NT2/D1 (cell line): ENCODE measurements around the gene SELENOF.
A peak's percentile ranks its signal among the peaks of the same experiment; 100 is the strongest.

Experiments
- DNase-seq: peaks from one replicate; pipeline ENCODE4 v3.0.0-alpha.2; 2011; ENCODE audit warnings: low read depth, low spot score
- H3K27me3 ChIP-seq: 2 replicates; pipeline ENCODE4 v1.6.0; 2011; ENCODE audit warnings: mild to moderate bottlenecking; ENCODE audit not compliant: insufficient read length, insufficient read depth
- H3K36me3 ChIP-seq: 2 replicates; pipeline ENCODE4 v1.6.1; 2011; ENCODE audit warnings: mild to moderate bottlenecking, low read length, mixed read lengths; ENCODE audit not compliant: insufficient read depth, insufficient read length
- H3K4me1 ChIP-seq: 2 replicates; pipeline ENCODE4 v1.5.1; 2011; ENCODE audit not compliant: insufficient read depth, insufficient read length
- H3K4me3 ChIP-seq: 2 replicates; pipeline ENCODE4 v1.5.1; 2011; ENCODE audit warnings: low read depth; ENCODE audit not compliant: insufficient read length
- H3K9ac ChIP-seq: 2 replicates; pipeline ENCODE4 v1.6.0; 2011; ENCODE audit warnings: low read depth; ENCODE audit not compliant: insufficient read length
- H3K9me3 ChIP-seq: 2 replicates; pipeline ENCODE4 v1.5.1; 2011; ENCODE audit warnings: mild to moderate bottlenecking, low read length; ENCODE audit not compliant: insufficient read depth
- SUZ12 ChIP-seq: IDR thresholded peaks from 2 replicates; pipeline ENCODE4 v1.6.1; 2011; ENCODE audit not compliant: insufficient read length, insufficient read depth; ENCODE audit errors: extremely low read depth
- YY1 ChIP-seq: IDR thresholded peaks from 2 replicates; pipeline ENCODE4 v1.6.1; 2011; ENCODE audit not compliant: insufficient read length, insufficient read depth
- ZNF274 ChIP-seq: IDR thresholded peaks from 2 replicates; pipeline ENCODE4 v1.6.1; 2011; ENCODE audit warnings: mild to moderate bottlenecking, low read depth, low read length

SELENOF gene

DNA sequence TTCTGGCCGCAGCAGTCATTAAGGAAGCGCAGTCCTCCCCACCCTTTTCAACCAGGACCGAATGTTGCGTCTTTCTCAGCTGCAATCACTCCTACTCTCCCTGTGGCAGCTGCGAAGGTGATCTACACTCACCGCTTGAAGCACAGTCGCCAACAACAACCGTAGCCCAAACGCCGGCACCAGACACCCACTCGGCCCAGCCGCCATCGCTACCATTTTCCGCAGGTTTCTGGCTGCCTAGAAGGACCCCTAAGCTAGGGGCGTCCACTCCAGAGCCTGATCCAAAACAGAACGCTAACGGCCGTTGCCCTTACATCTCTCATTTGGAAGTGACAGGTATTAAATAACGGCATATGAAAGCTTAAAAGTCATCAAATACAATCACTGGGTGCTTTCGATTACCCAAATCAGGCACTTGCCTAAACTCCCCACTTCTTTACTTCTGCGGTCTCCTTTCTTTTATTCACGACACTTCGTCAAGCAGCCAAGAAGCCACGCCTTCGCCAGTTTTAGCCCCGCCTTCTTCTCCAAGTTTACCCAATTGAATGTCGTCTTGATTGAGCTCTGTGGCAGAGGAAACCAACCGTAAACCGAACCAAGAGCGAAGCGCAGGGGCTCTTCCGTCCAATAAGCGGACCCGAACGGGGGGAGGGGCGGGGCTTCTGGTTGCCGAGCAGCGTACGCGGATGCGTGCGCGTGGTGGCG, at the start of gene SELENOF:
TSS of gene SELENOF (minus strand) at position 231 of the 705 bp plus-strand sequence. CDS start at position 216, 15 bp downstream.
- peak within 1 kb of the TSS; percentile 93 for H3K4me3 ChIP-seq
- H3K4me1 ChIP-seq = no peaks in the 10 kb centered on the region
- TF ChIP-seq YY1 (peak; percentile 73), ZNF274 (no peak)
- no peaks in the 10 kb centered on the region for H3K27me3 ChIP-seq
- H3K9me3 ChIP-seq = no peaks in the 10 kb centered on the region
- peaks cover 27% of the 10 kb centered on the region for H3K36me3 ChIP-seq
- peak; percentile 100 for DNase-seq
- peak within 1 kb of the TSS; percentile 99 for H3K9ac ChIP-seq

DNA sequence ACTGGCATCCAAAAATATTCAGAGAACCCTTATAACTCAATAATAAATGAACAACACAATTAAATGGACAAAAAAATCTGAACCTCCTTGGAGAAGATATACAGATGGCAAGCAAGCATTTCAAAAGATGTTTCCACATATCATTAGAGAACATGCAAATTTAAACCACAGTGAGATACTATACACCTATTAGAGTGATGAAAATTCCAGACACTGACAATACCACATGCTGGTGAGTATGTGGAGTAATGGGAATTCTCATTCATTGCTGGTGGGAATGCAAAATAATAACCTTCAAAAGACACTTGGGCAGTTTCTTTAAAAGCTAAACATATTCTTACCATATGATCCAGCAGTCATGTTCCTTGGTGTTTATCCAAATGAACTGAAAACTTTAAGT, 46.6 kb upstream of the SELENOF start:
- Histone ChIP-seq H3K36me3 (no peaks in the 10 kb centered on the region), H3K27me3 (no peaks in the 10 kb centered on the region), H3K9me3 (peaks cover 22% of the 10 kb centered on the region; the same call in 1 of the 2 replicates), H3K4me3 (no peak overlapping the region), H3K4me1 (no peaks in the 10 kb centered on the region), H3K9ac (no peak overlapping the region)
- no peak for DNase-seq
- TF ChIP-seq SUZ12 = no peak
- TF ChIP-seq ZNF274 = no peak

DNA sequence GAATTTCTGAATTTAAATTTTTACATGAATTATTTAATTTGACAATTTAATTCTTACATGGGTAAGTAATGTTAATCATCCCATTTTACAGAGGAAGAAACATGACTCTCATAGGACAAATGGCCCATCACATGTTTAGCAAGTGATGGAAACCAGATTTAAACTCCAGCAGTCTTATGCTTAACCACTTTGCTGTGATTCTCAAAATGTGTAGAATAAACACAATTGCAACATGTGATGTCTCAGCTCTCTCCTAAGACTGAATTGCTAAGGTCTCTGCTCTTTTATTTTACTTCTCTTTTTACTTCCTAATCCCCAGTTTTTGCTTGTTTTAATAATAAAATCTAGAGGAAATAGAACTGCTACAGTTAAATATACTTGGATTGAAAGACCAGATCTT, 43.3 kb upstream of the SELENOF start:
- no peak for TF ChIP-seq YY1
- TF ChIP-seq ZNF274 = no peak
- no peak for TF ChIP-seq SUZ12
- no peaks in the 10 kb centered on the region for H3K27me3 ChIP-seq
- no peak overlapping the region for H3K4me3 ChIP-seq
- no peaks in the 10 kb centered on the region for H3K4me1 ChIP-seq
- no peak overlapping the region for H3K9ac ChIP-seq
- H3K36me3 ChIP-seq = no peaks in the 10 kb centered on the region
- no peak for DNase-seq
- peaks cover 9% of the 10 kb centered on the region; the same call in 1 of the 2 replicates for H3K9me3 ChIP-seq

DNA sequence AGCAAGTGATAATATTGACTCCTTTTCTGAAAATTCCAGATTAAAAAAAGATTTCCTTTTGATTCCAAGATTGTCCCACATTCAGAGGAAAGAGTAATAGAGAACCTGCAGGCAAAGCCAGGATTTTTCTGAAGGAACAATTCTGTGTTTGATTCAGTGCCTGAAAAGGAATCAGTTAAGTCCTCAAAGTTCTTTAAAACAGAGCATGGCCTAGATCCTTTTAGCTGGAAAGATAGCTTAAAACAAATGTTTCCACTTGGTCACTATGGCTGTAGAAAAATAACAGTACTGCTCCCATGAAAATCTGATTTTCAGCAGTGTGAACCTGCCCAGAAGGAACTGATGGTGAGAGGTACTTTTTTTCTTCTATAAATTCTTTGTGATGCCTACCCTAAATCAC, 42.3 kb upstream of the SELENOF start:
- Histone ChIP-seq H3K4me3 (no peak overlapping the region), H3K4me1 (no peaks in the 10 kb centered on the region), H3K36me3 (no peaks in the 10 kb centered on the region), H3K27me3 (no peaks in the 10 kb centered on the region), H3K9me3 (no peaks in the 10 kb centered on the region), H3K9ac (no peak overlapping the region)
- no peak for DNase-seq
- TF ChIP-seq YY1 = no peak
- no peak for TF ChIP-seq ZNF274
- TF ChIP-seq SUZ12 = no peak

DNA sequence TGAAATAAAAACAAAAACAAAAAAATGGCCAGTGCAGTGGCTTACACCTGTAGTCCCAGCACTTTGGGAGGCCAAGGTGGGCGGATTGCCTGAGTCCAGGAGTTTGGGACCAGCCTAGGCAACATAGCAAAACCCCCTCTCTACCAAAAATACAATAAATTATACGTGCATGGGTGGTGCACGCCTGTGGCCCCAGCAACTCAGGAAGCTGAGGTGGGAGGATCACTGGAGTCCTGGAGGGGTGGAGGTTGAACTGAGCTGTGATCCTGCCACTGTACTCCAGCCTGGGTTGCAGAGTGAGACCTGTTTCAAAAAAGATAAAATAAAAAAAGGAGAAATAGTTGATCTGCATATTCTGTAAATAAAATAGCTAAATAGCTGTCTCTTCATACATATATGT, 41.8 kb upstream of the SELENOF start:
- TF ChIP-seq SUZ12 (no peak), YY1 (no peak), ZNF274 (no peak)
- H3K4me3 ChIP-seq = no peak overlapping the region
- H3K9ac ChIP-seq = no peak overlapping the region
- no peak for DNase-seq
- no peaks in the 10 kb centered on the region for H3K4me1 ChIP-seq
- no peaks in the 10 kb centered on the region for H3K36me3 ChIP-seq
- H3K9me3 ChIP-seq = no peaks in the 10 kb centered on the region
- H3K27me3 ChIP-seq = no peaks in the 10 kb centered on the region

DNA sequence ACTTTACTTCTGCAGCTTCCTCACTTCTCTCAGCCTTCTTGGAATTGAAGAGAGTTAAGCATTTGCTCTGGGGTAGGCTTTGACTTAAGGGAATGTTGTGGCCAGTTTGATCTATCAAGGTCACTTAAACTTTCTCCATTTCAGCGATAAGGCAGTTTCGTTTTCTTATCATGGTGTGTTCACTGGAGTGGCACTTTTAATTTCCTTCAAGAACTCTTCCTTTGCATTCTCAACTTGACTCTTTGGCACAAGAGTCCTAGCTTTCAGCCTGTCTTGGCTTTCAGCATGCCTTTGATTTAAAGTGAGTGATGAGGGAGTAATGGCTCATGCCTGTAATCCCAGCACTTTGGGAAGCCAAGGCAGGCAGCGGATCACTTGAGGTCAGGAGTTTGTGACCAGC, 39.2 kb upstream of the SELENOF start:
- no peak for TF ChIP-seq ZNF274
- no peak for TF ChIP-seq SUZ12
- TF ChIP-seq YY1 = no peak
- H3K9me3 ChIP-seq = no peaks in the 10 kb centered on the region
- H3K36me3 ChIP-seq = no peaks in the 10 kb centered on the region
- no peaks in the 10 kb centered on the region for H3K4me1 ChIP-seq
- H3K9ac ChIP-seq = no peak overlapping the region
- no peak overlapping the region for H3K4me3 ChIP-seq
- no peaks in the 10 kb centered on the region for H3K27me3 ChIP-seq
- DNase-seq = no peak

DNA sequence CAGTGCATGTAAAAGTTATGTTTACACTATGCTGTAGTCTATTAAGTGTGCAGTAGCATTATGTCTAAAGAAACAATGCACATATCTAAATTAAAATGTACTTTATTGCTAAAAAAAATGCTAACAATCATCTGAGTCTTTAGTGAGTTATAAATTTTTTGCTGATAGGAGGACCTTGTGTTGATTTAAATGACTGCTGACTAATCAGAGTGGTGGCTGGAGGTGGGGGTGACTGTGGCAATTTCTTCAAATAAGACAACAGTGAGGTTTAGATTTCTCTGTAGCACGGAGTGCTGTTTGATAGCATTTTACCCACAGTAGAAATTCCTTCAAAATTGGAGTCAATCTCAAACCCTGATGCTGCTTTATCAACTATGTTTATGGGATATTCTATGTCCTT, 37.5 kb upstream of the SELENOF start:
- no peaks in the 10 kb centered on the region for H3K27me3 ChIP-seq
- H3K36me3 ChIP-seq = no peaks in the 10 kb centered on the region
- H3K4me3 ChIP-seq = no peak overlapping the region
- TF ChIP-seq YY1 = no peak
- no peak for TF ChIP-seq SUZ12
- no peak for TF ChIP-seq ZNF274
- no peaks in the 10 kb centered on the region for H3K4me1 ChIP-seq
- no peak for DNase-seq
- H3K9ac ChIP-seq = no peak overlapping the region
- H3K9me3 ChIP-seq = no peaks in the 10 kb centered on the region

DNA sequence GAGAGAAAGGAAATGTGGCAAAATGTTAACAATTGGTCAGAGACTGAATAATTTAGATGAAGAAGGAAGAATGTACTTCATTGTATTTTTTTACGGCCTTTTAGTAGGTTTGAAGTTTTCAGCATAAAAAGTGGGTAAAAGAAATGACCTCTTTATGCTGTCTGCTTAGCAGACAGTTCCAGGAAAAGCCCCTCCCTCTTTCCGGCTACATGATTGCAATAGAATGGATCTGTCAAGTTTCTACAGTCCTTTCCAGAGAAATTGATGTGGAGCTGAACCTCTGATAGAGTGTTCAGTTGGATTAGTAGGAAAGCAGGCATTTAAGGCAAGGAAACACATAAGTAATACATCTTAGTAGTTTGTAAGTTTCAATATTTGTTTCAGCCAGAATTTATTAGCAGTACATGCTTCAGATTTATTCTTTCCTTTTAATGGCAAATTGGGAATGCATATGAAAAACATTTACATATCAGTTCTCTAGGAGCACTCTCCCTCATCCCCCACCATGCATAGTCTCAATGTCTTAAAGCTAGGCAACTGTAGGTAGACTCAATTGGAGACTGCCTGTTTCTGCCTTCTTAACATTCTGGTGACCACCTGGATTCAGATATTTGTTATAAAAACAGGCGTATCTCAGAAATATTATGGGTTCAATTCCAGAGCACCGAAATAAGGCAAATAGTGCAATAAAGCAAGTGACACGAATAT, 36.9 kb upstream of the SELENOF start:
- Histone ChIP-seq H3K36me3 (no peaks in the 10 kb centered on the region), H3K27me3 (no peaks in the 10 kb centered on the region), H3K9me3 (no peaks in the 10 kb centered on the region), H3K9ac (no peak overlapping the region), H3K4me1 (no peaks in the 10 kb centered on the region), H3K4me3 (no peak overlapping the region)
- DNase-seq = no peak
- no peak for TF ChIP-seq ZNF274
- no peak for TF ChIP-seq YY1
- TF ChIP-seq SUZ12 = no peak
